ENCODE measurements around the gene SMG5.

The SMG5 gene

GRCh38 chr1:156203331-156203730, 79.3 kb downstream of the SMG5 start:
- H3K4me1 Mint-ChIP-seq: no peaks in the 10 kb centered on the region
- no peaks in the 10 kb centered on the region for H3K9me3 Mint-ChIP-seq
- no peaks in the 10 kb centered on the region for H3K27me3 Mint-ChIP-seq (ENCODE audit: low read depth, poor library complexity)
- no peak for DNase-seq
- H3K4me3 Mint-ChIP-seq: no peak overlapping the region
- TF ChIP-seq, protein P1, sequence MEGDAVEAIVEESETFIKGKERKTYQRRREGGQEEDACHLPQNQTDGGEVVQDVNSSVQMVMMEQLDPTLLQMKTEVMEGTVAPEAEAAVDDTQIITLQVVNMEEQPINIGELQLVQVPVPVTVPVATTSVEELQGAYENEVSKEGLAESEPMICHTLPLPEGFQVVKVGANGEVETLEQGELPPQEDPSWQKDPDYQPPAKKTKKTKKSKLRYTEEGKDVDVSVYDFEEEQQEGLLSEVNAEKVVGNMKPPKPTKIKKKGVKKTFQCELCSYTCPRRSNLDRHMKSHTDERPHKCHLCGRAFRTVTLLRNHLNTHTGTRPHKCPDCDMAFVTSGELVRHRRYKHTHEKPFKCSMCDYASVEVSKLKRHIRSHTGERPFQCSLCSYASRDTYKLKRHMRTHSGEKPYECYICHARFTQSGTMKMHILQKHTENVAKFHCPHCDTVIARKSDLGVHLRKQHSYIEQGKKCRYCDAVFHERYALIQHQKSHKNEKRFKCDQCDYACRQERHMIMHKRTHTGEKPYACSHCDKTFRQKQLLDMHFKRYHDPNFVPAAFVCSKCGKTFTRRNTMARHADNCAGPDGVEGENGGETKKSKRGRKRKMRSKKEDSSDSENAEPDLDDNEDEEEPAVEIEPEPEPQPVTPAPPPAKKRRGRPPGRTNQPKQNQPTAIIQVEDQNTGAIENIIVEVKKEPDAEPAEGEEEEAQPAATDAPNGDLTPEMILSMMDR (IDR thresholded peaks at IDR 0.05): no peak
- H3K36me3 Mint-ChIP-seq (ENCODE audit: low read depth): peaks cover 16% of the 10 kb centered on the region
- H3K27ac Mint-ChIP-seq: no peak overlapping the region

GRCh38 chr1:156200044-156200443, 82.6 kb downstream of the SMG5 start:
- Mint-ChIP-seq H3K9me3 (no peaks in the 10 kb centered on the region), H3K4me3 (no peak overlapping the region), H3K4me1 (peaks cover 10% of the 10 kb centered on the region), H3K27ac (no peak overlapping the region), H3K27me3 (ENCODE audit: low read depth, poor library complexity) (peaks cover 3% of the 10 kb centered on the region), H3K36me3 (ENCODE audit: low read depth) (peaks cover 12% of the 10 kb centered on the region)
- TF ChIP-seq, protein P1 (IDR thresholded peaks at IDR 0.05): no peak
- no peak for DNase-seq

All from nephron progenitor cell (in vitro differentiated cells).